Activated T-helper 1 cell treated with Interleukin-2 at 50 U/mL for 16 hours (primary cell): ENCODE results near the gene SNX1.
"Not testable (repeated sequence)": the region's sequence is repeated elsewhere in the genome, so short reads cannot be mapped to it uniquely, and the experiment has no call there.

Source experiments
- DNase-seq: peaks from one replicate; pipeline ENCODE4 v3.0.0-alpha.2; 2020; ENCODE audit warnings: low read depth

The SNX1 gene

DNA sequence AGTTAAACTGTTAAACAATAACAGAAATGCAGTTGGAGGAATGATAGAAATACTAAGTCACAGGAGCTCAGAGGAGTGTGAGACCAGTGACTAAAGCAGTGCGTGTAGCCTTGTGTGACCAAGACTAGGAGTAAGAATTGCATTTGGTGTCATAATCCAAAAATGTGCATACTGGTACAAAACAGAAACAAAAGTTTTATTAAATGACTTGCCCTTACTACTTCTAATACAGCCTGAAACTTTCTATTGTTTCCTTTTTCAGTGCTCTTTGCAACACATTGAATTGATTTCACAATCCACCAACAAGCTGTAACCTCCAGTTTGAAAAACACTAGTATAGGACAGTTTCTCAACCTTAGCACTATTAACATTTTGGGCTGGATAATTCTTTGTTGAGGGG is 17.1 kb downstream of the SNX1 start:
- DNase-seq: no peak

GRCh38 chr15:64117759-64118487 is 22.1 kb downstream of the SNX1 start:
- no peak for DNase-seq

GRCh38 chr15:64120322-64120721 is 24.5 kb downstream of the SNX1 start:
- DNase-seq: not testable (repeated sequence)

GRCh38 chr15:64121614-64122013 is 25.8 kb downstream of the SNX1 start:
- no peak for DNase-seq

DNA sequence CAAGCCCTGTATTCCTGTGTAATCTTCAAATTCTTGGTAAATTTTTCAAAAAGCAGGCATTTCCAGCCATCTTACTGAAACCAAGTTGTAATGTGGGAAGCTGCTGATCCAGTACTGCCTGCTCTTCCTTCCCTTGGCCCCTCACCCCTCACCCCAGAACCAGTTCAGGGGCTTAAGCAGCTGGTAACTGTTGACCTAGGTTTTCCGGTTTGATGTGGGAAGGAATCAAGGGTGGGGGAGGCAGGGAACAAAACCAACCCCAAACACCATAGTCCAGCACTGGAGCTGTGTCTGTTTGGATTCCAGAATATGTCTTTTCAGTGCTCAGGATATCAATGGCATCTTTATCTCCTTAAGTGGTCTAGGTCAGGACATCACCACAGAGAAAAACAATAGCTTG is 26.7 kb downstream of the SNX1 start:
- no peak for DNase-seq

- no peak for DNase-seq
Observed at GRCh38 chr15:64122936-64123351, 27.2 kb downstream of the SNX1 start.

DNA sequence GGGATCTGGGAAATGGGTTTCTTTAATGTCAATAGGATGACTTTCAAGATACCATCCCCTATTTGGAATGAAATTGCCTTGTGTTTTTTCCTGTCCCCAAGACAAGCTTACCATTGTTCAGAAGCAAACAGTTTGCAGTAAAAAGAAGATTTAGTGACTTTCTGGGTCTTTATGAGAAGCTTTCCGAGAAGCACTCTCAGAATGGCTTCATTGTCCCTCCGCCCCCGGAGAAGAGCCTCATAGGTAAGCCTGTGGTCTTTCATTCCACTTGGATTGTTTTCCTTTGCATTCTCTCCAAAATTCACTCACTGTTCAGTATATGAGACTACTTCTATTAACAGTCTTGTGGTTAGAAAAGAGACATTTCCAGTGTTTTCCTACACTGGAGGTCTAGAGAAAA is 30.2 kb downstream of the SNX1 start:
- DNase-seq: no peak

- no peak for DNase-seq
Observed at GRCh38 chr15:64127521-64128270, 31.9 kb downstream of the SNX1 start.

GRCh38 chr15:64130159-64130558 is 34.4 kb downstream of the SNX1 start:
- no peak for DNase-seq

DNA sequence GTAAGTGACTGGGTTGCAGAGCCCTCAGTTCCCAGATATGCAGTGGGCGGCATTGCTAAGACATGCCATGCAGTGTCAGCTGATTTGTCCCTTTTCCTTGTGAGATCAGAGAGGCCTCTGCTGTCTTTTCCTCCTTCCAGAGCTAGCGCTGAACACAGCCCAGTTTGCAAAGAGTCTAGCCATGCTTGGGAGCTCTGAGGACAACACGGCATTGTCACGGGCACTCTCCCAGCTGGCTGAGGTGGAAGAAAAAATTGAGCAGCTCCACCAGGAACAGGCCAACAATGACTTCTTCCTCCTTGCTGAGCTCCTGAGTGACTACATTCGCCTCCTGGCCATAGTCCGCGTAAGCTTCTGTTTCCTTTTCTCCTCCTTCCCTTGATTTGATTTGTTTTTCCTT is 35.8 kb downstream of the SNX1 start:
- DNase-seq: no peak

DNA sequence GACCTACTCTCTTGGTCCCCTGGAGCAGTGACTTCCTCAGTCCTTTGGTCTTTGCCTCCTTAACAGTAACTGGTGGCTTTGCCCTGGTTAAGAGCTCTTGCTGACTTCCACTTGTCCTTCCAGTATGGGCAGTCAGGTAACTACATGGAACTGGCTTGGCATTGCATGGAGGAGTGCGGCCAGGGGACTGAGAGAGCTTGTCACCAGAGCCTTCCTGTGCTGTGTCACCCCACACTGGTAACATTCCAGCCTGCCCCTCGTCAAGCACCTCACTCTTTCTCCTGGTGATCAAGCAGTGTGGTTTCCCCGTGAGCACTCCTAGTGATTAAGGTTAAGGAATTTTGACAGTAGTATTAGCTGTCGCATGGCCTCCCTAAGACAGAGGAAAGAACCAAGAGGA is 36.4 kb downstream of the SNX1 start:
- no peak for DNase-seq

GRCh38 chr15:64133623-64134344 is 38.0 kb downstream of the SNX1 start:
- DNase-seq: no peak

DNA sequence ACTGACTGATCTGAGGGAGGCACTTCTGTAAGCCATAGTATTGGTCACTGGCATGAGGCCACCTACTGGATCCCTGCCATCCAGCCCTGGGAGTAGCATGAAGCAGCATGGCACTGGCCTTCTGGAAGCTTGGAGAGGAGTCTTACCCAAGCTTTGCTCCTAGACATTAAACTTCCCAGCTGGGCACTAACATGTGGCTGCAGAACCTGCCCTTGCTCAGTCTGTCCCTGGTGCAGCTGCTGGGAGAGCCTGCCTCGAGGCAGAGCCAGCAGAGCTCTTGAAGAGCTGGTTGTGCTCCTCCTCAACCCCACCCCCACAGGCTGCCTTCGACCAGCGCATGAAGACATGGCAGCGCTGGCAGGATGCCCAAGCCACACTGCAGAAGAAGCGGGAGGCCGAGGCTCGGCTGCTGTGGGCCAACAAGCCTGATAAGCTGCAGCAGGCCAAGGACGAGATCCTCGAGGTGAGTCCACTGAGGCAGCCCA is 38.6 kb downstream of the SNX1 start:
- no peak for DNase-seq

DNA sequence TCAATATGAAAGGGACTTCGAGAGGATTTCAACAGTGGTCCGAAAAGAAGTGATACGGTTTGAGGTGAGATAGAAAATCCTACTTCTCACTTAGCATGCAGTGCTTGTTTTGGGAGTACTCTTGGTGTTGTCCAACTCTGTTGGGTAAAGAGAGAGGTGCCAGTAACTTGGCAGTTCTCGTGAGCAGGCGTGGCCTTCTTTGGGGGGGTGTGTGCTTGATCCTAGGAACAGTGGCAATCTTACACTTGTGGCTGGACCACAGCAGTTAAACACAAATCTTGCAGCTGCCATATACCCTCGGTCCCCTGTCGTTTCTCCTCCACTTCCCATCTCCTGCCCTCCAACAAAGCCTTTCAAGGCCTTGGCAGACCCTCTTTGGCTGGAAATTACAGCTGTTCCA is 40.6 kb downstream of the SNX1 start:
- DNase-seq: no peak

GRCh38 chr15:64137226-64137833 is 41.5 kb downstream of the SNX1 start:
- DNase-seq: no peak

GRCh38 chr15:64138331-64138941 is 42.7 kb downstream of the SNX1 start:
- DNase-seq: no peak

DNA sequence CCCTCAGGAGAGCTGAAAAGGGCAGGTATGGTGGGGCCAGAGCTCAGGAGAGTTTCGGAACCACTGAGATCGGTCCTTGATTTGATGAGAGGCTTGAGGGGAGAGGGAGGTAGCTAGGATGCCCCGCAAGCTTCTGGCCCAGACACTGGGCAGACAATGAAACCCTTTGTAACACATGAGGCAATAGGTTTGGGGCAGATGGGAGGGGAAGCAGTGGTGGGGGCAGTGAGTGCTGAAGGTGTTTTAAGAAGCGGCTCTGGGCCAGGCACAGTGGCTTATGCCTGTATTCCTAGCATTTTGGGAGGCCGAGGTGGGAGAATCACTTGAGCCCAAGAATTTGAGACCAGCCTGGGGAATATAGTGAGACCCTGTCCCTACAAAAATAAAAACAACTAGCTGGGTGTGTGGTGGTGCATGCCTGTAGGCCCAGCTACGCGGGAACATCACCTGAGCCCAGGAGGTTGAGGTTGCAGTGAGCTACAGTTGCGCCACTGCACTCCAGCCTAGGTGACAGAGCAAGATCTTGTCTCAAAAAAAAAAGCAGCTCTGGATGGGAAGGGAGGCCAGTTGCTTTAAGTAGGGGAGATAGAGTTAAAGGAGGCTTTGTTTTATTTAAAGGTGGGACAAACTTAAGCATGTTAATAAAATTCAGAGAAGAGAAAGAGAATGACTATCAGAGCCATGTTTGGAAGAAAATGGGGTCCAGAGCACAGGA is 46.2 kb downstream of the SNX1 start:
- no peak for DNase-seq

DNA sequence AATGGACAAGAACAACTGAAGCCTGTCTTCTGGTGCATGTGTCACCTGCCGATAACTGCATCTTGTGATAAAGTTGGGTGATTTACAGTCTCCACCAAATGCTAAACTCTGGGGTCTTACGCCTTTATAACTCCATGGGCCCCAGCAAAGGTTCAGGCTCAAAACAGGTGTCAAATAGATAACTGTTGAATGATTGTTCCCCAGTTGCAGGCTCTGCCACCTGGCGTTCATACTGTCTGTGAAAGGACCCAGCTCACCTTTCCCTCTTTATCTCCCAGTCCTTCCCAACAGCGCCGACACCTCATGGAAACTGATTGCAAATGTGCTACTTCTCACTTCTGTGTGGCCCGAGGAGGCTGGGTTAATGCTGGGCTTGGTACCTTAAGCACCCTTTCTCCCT is 47.5 kb downstream of the SNX1 start:
- DNase-seq: no peak

DNA sequence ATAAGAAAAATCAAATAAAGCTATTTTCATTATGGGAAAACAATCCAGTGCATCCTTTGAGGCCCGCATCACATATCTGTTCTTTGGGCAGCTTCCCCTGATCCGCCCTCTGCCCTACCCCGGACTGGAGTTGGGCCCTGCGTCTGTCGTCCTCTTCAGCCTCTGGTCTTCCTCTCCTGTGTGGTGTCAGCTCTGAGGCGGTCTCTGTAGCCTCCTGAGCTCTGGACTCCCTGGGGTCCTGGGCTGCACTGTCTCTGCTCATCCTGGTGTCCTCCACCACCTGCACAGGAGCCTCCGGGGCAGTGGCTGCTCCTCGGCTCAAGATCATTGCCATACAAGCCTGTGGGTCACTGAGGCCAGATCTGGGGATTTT is 48.4 kb downstream of the SNX1 start:
- DNase-seq: no peak

DNA sequence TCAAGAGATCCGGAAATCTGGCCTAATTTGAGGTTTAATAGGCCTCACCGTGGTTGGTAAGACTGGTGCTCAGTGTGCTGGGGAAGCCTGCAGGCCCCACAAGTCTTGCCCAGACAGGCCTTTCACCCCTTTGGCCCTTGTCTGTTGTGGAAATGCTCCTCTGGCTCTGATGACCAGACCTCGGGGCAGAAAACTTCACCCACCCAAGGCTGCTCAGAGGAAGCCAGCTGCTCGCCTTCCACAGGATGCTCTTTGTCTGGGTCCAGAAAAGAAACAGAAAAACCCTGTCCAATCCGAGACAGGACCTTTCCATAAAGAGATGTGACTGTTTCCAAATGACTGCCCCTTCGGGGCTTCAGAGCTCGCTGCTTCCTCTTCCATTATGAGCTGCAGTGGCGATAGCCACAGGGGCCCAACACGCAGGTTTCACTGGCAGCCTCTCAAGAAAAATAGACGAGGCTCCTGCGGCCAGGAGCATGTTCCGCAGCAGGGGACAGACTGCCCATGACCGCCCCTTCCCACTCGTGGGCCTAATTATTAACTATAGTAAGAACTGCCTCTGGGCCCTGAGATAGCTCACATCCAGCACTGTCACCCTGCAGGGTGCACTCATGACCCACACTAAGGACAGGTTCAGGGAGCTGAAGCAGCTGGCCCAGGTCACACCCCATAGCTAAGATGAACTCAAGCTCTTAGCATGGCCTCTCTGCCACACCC is 48.9 kb downstream of the SNX1 start:
- DNase-seq: no peak

DNA sequence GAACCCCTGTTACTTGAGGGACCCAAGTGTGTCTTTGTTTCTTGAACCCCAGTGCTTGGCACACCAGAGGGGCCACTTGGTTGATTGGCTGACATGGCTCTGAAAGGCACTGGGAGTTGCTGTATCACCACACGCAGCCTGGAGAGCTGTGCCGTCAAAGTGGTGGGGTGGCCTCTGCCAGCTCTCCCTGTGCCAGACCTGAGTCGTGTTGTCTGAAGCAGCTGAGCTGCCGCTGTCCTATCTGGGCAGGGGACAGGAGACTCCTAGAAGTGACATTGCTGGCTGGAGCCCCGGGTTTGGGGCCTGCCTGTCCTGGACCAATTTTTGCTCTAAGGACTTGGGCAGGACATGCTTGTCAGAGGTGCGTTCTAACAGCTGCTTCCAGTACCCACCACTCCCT is 50.3 kb downstream of the SNX1 start:
- DNase-seq: no peak
